Neural cell (in vitro differentiated cells): ENCODE results near the gene SRRM2. TPM values are rescaled to one million over a fixed set of nuclear protein-coding genes. Genes with fewer than 3 reads are reported as not detected.

ENCODE experiments used
- H2AFZ ChIP-seq: fragments of 200-600, 300-800 bp; sonication (generic), shearing (Covaris generic); 2 replicates; pipeline ENCODE4 v1.6.0; 2014; ENCODE audit warnings: low read depth, mild to moderate bottlenecking, antibody characterized with exemption, low read length, moderate library complexity
- H3F3A ChIP-seq: fragments of 200-600 bp; shearing (Covaris generic); 2 replicates; pipeline ENCODE4 v1.6.1; 2016; ENCODE audit warnings: mild to moderate bottlenecking, moderate library complexity, mixed read lengths, antibody characterized with exemption, low read length; ENCODE audit not compliant: insufficient read depth, poor library complexity, severe bottlenecking
- H3K27ac ChIP-seq: fragments of 200-600, 300-800 bp; sonication (generic), shearing (Covaris generic); 2 replicates; pipeline ENCODE4 v1.5.1; 2014; ENCODE audit warnings: mild to moderate bottlenecking, low read length, moderate library complexity
- H3K27me3 ChIP-seq: fragments of 300-800, 200-600 bp; sonication (generic), shearing (Covaris generic); 2 replicates; pipeline ENCODE4 v1.6.0; 2014; ENCODE audit warnings: mild to moderate bottlenecking, low read depth, low read length, moderate library complexity; ENCODE audit not compliant: insufficient read depth
- H3K36me3 ChIP-seq: fragments of 300-800, 200-600 bp; sonication (generic), shearing (Covaris generic); 2 replicates; pipeline ENCODE4 v1.5.1; 2014; ENCODE audit warnings: mild to moderate bottlenecking, antibody characterized with exemption, low read length, moderate library complexity; ENCODE audit not compliant: insufficient read depth
- H3K4me2 ChIP-seq: fragments of 300-800, 200-600 bp; sonication (generic), shearing (Covaris generic); 2 replicates; pipeline ENCODE4 v1.6.0; 2014; ENCODE audit warnings: mild to moderate bottlenecking, low read length
- H3K4me3 ChIP-seq: fragments of 300-800, 200-600 bp; sonication (generic), shearing (Covaris generic); 2 replicates; pipeline ENCODE4 v1.5.1; 2014; ENCODE audit warnings: mild to moderate bottlenecking, low read length, moderate library complexity
- H3K79me2 ChIP-seq: fragments of 200-600 bp; shearing (Covaris generic); replicated peaks from 2 replicates; pipeline ENCODE4 v1.6.0; 2014; ENCODE audit warnings: mild to moderate bottlenecking, low read length, moderate library complexity; ENCODE audit not compliant: insufficient read depth
- H3K9ac ChIP-seq: fragments of 300-800, 200-600 bp; sonication (generic), shearing (Covaris generic); 2 replicates; pipeline ENCODE4 v1.6.1; 2016; ENCODE audit warnings: mild to moderate bottlenecking, low read length, mixed read lengths
- H3K9me2 ChIP-seq: fragments of 200-600 bp; shearing (Covaris generic); 2 replicates; pipeline ENCODE4 v1.6.1; 2016; ENCODE audit warnings: mild to moderate bottlenecking, low read length, mixed read lengths; ENCODE audit not compliant: insufficient read depth
- H3K9me3 ChIP-seq: fragments of 200-600, 300-800 bp; sonication (generic), shearing (Covaris generic); 2 replicates; pipeline ENCODE4 v1.6.1; 2016; ENCODE audit warnings: mild to moderate bottlenecking, mixed run types, low read length, moderate library complexity, mixed read lengths
- H4K20me1 ChIP-seq: fragments of 200-600 bp; shearing (Covaris generic); 2 replicates; pipeline ENCODE4 v1.6.1; 2016; ENCODE audit warnings: mild to moderate bottlenecking, mixed run types; ENCODE audit not compliant: insufficient read depth
- CTCF ChIP-seq: fragments of 450-650 bp; IDR thresholded peaks from 2 replicates; pipeline ENCODE4 v1.5.1; 2014; ENCODE audit warnings: antibody characterized with exemption, mild to moderate bottlenecking, moderate library complexity; ENCODE audit not compliant: poor library complexity, severe bottlenecking
- EP300 ChIP-seq: fragments of 450-650 bp; conservative IDR thresholded peaks from 2 replicates; pipeline ENCODE4 v1.6.1; 2014; ENCODE audit warnings: antibody characterized with exemption, mild to moderate bottlenecking, moderate library complexity; ENCODE audit not compliant: poor library complexity, severe bottlenecking
- EZH2 ChIP-seq: fragments of 200-600, 300-800 bp; shearing (Covaris generic), sonication (generic); IDR thresholded peaks from 2 replicates; pipeline ENCODE4 v1.6.1; 2014; ENCODE audit warnings: antibody characterized with exemption, low read length, borderline replicate concordance, mild to moderate bottlenecking; ENCODE audit not compliant: insufficient read depth, poor library complexity, severe bottlenecking
- MXI1 ChIP-seq: fragments of 450-650 bp; conservative IDR thresholded peaks from 2 replicates; pipeline ENCODE4 v1.6.1; 2014; ENCODE audit warnings: antibody characterized with exemption, mild to moderate bottlenecking; ENCODE audit not compliant: poor library complexity, severe bottlenecking
- POLR2AphosphoS5 ChIP-seq: IDR thresholded peaks from 2 replicates; pipeline ENCODE4 v1.6.1; 2012
- RAD21 ChIP-seq: fragments of 450-650 bp; conservative IDR thresholded peaks from 2 replicates; pipeline ENCODE4 v1.6.1; 2014; ENCODE audit warnings: antibody characterized with exemption, mild to moderate bottlenecking, moderate library complexity
- REST ChIP-seq: IDR thresholded peaks from 2 replicates; pipeline ENCODE4 v1.6.1; 2012; ENCODE audit warnings: borderline replicate concordance
- SMC3 ChIP-seq: fragments of 450-650 bp; conservative IDR thresholded peaks from 2 replicates; pipeline ENCODE4 v1.6.1; 2014; ENCODE audit warnings: antibody characterized with exemption, mild to moderate bottlenecking, moderate library complexity; ENCODE audit not compliant: poor library complexity
- TAF1 ChIP-seq: IDR thresholded peaks from 2 replicates; pipeline ENCODE4 v1.6.1; 2012; ENCODE audit warnings: low read depth
- polyA plus RNA-seq: library from polyadenylated mRNA; depleted of rRNA; stranded (reverse); fragments of >200 nt; gene quantifications from 2 replicates; pipeline ENCODE4 v1.2.3, GENCODE V29; 2014

The SRRM2 gene
- polyA plus RNA-seq, 1 donor from 2014 or later = 40.0 TPM

GRCh38 chr16:2704166-2704982 is 48.1 kb upstream of the SRRM2 start:
- Histone ChIP-seq H3K36me3 (no peaks in the 10 kb centered on the region), H2AFZ (no peak overlapping the region), H3K9ac (no peak overlapping the region), H3F3A (no peaks in the 10 kb centered on the region), H3K27ac (no peak overlapping the region), H3K4me3 (no peak overlapping the region), H4K20me1 (no peaks in the 10 kb centered on the region), H3K9me3 (no peaks in the 10 kb centered on the region), H3K27me3 (no peaks in the 10 kb centered on the region), H3K79me2 (no peaks in the 10 kb centered on the region), H3K9me2 (no peaks in the 10 kb centered on the region), H3K4me2 (no peak overlapping the region)
- TF ChIP-seq EZH2 (no peak), POLR2AphosphoS5 (no peak), SMC3 (no peak), RAD21 (no peak), REST (no peak), TAF1 (no peak), EP300 (no peak), MXI1 (no peak), CTCF (no peak)

- Histone ChIP-seq H4K20me1 (no peaks in the 10 kb centered on the region), H2AFZ (no peak overlapping the region), H3K36me3 (no peaks in the 10 kb centered on the region), H3F3A (no peaks in the 10 kb centered on the region), H3K4me3 (no peak overlapping the region), H3K27ac (no peak overlapping the region), H3K27me3 (no peaks in the 10 kb centered on the region), H3K9ac (no peak overlapping the region), H3K9me3 (no peaks in the 10 kb centered on the region), H3K79me2 (no peaks in the 10 kb centered on the region), H3K9me2 (no peaks in the 10 kb centered on the region), H3K4me2 (no peak overlapping the region)
- TF ChIP-seq EZH2 (no peak), SMC3 (no peak), MXI1 (no peak), REST (no peak), RAD21 (no peak), EP300 (no peak), TAF1 (no peak), POLR2AphosphoS5 (no peak), CTCF (no peak)
These were observed 47.5 kb upstream of the SRRM2 start for GRCh38 chr16:2704983-2705275.
